Measurements from ENCODE around the gene IL32. TPM values are rescaled to one million over a fixed set of nuclear protein-coding genes. Genes with fewer than 3 reads are reported as not detected.
A peak's percentile ranks its signal among the peaks of the same experiment; 100 is the strongest.

Gene IL32
- total RNA-seq, 1 donor, result 25.0 TPM

DNA sequence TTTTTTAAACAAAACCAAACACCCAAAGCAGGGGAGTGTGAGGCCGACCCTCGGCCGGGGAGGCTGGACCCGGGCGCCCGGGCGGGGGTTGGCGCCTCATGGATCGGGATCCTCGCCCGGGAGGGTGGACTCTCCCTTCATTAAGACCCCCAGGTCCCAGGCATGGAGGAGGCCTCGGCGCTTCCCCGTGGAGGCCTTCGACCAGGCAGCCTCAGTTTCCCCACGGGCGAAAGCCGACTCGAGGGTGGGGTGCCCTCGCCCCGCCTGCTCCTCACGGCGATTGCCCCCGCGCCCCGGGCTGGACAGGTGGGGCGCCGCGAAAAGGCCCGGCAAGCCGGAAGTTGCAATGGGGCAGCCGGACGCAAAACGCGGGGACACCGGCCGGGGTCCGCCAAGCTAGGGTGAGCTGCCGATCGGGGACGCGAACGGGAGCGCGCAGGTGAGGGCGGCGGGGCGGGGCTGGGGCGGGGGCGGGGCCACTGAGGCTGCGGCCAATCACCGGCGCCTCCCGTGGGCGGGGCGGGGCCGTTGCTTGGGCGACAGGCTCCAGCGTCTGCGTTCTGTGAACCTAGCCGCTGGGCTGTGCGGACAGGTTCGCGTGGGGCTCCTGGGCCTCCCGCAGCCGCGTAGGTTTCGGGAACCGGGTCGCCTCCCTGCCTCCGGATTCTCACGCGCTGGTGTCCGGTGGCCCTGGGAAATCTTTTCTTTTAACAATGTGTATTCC, 40.9 kb downstream of the IL32 start:
- TF ChIP-seq, protein P1, sequence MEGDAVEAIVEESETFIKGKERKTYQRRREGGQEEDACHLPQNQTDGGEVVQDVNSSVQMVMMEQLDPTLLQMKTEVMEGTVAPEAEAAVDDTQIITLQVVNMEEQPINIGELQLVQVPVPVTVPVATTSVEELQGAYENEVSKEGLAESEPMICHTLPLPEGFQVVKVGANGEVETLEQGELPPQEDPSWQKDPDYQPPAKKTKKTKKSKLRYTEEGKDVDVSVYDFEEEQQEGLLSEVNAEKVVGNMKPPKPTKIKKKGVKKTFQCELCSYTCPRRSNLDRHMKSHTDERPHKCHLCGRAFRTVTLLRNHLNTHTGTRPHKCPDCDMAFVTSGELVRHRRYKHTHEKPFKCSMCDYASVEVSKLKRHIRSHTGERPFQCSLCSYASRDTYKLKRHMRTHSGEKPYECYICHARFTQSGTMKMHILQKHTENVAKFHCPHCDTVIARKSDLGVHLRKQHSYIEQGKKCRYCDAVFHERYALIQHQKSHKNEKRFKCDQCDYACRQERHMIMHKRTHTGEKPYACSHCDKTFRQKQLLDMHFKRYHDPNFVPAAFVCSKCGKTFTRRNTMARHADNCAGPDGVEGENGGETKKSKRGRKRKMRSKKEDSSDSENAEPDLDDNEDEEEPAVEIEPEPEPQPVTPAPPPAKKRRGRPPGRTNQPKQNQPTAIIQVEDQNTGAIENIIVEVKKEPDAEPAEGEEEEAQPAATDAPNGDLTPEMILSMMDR (IDR thresholded peaks at IDR 0.05; ENCODE audit: insufficient read depth, low read depth, low read length), result no peak
- peak overlapping the region; percentile 72 for H3K4me3 ChIP-seq (ENCODE audit: low read depth, low read length)
- peak; percentile 88 for DNase-seq (ENCODE audit: low read depth)

DNA sequence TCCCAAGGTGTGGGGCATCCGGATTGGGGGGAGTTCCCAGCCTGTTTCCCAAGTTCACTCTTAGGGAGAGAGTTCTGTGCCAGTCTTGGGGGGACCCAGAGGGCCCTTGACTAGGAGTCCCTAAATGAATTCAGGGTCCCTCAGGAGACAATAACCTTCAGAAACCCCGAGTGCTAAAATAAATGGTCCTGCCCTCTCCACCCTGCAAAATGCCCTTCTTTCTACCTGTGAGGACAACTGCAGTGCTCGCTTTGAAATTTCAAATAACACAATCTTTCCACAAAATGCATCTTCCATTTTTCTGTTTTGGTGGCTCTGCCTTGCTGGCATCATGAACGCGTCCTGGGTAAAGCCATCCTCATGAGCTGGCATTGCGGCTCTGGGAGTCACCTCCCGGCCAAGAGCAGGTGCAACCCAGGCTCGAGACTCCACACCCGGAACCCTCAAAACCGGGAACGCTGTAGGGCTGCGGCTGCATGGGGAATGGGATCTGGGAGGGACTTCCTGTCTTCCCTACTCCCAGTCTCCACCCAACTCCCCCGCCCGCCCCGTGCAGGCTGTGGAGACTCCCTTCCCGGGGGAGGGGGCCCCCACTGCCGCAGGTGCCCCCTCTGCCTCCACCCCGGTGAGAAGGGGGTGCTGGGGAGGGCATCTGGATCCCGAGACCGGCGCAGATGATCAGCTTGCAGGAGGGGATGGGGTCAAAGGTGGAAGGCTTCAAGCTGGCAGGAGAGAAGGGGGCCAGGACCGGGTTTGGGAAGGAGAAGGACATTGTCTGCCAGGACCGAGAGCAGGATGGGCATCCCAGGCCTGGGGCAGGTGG, 46.8 kb downstream of the IL32 start, which contains the start of gene ZNF205:
Gene ZNF205, plus strand, starts transcription at position 529 of the 823 bp plus-strand sequence. CDS start 845 bp downstream, outside the sequence.
- TF ChIP-seq, protein P1 (IDR thresholded peaks at IDR 0.05; ENCODE audit: insufficient read depth, low read depth, low read length), result no peak
- peak; percentile 60 for DNase-seq (ENCODE audit: low read depth)
- H3K4me3 ChIP-seq (ENCODE audit: low read depth, low read length), result peak within 1 kb of the TSS; percentile 97

DNA sequence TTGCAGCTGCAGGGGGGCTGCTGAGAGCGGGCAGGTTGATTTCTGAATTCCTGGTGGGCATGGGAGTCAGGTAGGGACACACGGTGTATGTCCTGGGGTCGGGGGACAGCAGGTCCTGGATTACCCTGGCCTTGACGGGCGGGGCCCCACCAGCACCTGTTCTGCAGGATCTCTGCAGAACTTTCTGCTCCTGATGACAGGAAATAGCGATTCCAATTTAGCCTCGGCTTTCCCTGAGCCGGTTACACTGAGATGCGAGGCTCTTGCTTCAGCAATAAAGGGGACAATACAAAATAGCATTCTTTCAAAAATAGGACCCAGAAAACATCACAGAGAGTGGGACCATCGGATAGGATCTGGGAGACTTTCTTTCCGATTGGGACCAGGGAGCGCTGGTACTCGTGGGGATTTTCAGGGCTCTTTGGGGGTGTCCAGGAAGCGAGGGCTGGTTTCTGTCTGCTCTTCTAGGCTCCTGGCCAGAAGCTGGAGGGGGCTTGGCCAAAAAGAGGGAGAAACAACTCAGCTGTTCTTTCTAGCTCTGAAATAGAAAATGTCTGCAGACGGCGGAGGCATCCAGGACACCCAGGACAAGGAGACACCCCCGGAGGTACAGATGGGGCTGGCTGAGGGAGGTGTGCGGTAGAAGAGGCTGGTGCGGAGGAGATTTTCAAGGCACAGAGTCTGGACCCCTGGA, 47.6 kb downstream of the IL32 start:
- peak; percentile 38 for DNase-seq (ENCODE audit: low read depth)
- peak overlapping the region; percentile 97 for H3K4me3 ChIP-seq (ENCODE audit: low read depth, low read length)
- TF ChIP-seq, protein P1 (IDR thresholded peaks at IDR 0.05; ENCODE audit: insufficient read depth, low read depth, low read length), result no peak

DNA sequence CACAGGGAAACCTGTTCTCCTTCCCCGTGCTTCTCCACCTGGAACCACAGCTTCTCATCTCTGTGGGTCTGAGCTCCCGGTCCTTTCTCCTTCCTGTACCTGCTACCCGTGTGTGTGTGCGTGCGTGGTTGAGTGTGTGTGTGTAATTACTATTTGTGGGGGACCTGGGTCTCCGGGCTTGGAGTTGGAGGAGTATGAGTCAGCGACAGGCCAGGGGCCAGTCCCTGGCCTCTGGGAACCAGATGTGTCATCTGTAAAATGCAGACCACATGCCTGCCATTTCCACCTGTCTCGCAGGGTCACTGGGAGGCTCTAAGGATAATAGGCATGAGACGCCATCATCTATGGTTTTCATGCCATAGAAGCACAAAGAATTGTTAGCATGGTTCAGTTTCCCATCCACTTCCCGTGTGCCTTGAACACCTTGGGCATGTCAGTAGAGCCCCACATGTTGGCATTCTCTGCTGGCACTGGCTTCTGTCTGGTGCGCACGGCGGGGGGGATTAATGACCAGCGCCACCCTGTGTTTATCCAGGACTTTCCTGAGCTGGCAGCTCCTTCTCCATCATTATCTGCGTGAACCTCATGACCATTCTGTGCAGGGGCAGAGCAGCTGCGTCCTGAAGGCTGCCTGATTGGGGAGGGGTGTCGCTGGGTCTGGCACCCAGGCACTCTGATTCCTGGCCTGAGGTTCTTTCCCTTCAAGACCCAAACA, 48.5 kb downstream of the IL32 start:
- TF ChIP-seq, protein P1 (IDR thresholded peaks at IDR 0.05; ENCODE audit: insufficient read depth, low read depth, low read length), result no peak
- H3K4me3 ChIP-seq (ENCODE audit: low read depth, low read length), result peak overlapping the region; percentile 97
- DNase-seq (ENCODE audit: low read depth), result no peak

DNA sequence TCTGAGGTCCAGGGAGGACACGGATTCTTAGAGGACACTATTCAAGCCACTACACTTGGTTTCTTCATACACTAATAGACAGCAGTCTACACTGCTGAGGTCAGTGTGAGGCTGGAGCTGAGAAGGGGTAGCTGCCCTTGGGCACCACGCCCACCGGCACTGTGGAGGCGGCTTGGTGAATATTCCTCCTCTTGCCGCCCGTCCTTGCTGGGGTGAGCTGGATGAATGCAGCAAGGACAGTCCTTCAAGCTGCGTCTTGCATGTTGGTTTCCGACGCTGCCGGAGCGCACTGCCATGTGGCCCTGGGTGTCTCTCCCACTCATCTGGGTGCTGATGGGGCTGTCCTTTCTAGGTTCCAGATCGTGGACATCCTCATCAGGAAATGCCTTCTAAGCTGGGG, 49.6 kb downstream of the IL32 start:
- DNase-seq (ENCODE audit: low read depth), result no peak

More for the DNA sequence above, 49.6 kb downstream of the IL32 start:
- no peak overlapping the region for H3K4me3 ChIP-seq (ENCODE audit: low read depth, low read length)
- TF ChIP-seq, protein P1 (IDR thresholded peaks at IDR 0.05; ENCODE audit: insufficient read depth, low read depth, low read length), result no peak

Measured in fibroblast of villous mesenchyme (primary cell).